ENCODE results near the gene CD46.

Gene CD46

DNA sequence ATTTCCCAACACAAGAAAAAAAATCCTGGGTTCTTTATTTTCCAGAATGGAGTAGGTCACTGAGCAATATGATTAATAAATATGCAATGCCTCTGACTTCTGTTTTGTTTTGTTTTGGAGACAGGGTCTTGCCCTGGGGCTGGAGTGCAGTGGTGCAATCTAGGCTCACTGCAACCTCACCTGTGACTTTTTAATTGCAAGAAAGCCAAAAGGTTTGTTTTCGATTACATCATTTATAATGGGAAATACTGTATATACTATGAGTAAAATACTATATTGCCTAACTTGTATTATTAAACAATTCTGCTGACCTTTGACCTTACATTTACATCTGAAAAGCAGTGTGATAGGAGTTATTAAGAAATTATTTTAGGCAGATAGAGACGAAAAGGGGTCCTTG is 11.6 kb upstream of the CD46 start:
- TF ChIP-seq, protein P1, sequence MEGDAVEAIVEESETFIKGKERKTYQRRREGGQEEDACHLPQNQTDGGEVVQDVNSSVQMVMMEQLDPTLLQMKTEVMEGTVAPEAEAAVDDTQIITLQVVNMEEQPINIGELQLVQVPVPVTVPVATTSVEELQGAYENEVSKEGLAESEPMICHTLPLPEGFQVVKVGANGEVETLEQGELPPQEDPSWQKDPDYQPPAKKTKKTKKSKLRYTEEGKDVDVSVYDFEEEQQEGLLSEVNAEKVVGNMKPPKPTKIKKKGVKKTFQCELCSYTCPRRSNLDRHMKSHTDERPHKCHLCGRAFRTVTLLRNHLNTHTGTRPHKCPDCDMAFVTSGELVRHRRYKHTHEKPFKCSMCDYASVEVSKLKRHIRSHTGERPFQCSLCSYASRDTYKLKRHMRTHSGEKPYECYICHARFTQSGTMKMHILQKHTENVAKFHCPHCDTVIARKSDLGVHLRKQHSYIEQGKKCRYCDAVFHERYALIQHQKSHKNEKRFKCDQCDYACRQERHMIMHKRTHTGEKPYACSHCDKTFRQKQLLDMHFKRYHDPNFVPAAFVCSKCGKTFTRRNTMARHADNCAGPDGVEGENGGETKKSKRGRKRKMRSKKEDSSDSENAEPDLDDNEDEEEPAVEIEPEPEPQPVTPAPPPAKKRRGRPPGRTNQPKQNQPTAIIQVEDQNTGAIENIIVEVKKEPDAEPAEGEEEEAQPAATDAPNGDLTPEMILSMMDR (IDR thresholded peaks at IDR 0.05; ENCODE audit: insufficient read depth, low read depth, low read length, missing control alignments) = no peak
- no peak for DNase-seq (ENCODE audit: low read depth)
- H3K4me3 ChIP-seq (ENCODE audit: low read depth, low read length) = no peak overlapping the region

DNA sequence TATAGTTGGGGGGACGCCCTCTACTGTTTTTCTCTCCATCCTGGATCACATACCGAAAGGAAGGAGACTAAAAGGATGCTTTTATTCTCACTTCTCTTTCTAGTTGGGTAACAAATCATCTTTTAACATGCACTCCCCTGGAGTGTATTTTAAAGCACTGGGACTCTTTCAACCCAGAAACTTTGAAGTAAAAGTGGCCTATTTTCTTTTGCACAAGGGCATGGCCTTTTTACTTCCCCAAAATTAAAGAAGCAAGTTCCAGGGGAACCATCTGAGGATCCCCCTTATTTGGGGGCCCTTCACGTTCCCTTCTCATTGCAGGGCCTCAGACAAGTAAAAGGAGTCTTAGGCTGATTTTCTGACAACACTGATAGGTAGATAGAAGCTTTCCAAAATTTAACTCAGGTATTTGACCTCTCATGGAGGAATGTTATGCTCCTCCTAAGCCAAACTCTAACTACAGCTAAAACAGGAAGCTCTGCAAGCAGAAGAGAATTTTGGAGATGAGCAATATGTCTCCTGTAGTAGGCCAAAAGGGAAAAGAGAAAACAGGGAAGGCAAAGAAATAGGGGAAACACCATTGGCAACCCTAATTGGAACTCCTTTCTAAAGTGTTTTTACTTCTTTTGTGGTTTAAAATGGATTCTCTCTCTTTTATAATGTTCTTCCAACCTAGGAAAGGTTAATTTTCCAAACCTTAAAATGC is 8.9 kb upstream of the CD46 start:
- no peak overlapping the region for H3K4me3 ChIP-seq (ENCODE audit: low read depth, low read length)
- no peak for DNase-seq (ENCODE audit: low read depth)
- TF ChIP-seq, protein P1 (IDR thresholded peaks at IDR 0.05; ENCODE audit: insufficient read depth, low read depth, low read length, missing control alignments) = no peak

DNA sequence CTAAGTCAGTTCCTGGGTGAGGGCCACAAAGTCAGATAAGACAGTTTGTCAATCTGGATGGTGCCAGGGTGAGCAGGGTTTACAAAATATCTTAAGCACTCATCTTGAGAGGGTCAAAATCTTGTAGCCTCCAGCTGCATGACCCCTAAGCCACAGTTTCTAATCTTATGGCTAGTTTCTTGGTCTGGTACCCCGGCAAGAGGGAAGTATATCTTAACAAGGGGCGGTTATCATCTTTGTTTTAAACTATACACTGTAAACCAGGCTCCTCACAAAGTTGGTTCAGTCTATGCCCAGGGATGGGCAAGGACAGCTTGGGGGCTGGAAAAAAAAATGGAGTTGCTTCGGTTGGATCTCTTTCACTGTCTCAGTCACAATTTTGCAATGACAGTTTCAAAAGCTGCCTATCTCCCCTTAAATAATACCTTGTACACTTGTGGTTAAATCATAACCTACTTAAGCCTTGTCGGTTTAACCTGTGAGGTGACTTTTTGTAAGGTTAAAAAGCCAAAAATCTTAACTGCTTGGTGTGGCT is 7.8 kb upstream of the CD46 start:
- TF ChIP-seq, protein P1 (IDR thresholded peaks at IDR 0.05; ENCODE audit: insufficient read depth, low read depth, low read length, missing control alignments) = no peak
- DNase-seq (ENCODE audit: low read depth) = no peak

DNA sequence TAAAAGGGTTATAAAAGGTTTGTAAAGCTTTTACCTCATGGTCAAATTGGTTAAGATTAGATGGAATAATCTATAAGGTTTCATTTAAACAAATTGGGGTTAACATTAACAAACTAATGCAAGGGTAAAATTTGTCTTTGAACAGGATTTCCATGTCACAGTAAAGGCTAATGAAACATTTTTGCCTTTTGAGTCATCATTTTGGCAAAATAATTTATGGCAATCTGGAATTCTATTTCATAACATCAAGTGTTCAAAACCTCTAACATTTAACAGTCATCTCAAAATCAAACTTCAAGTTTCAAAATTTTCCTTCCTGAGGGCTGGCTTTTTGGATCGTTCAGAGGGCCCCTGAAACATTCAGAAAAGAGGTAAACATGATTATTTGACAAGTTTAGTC is 6.6 kb upstream of the CD46 start:
- DNase-seq (ENCODE audit: low read depth) = no peak
- no peak overlapping the region for H3K4me3 ChIP-seq (ENCODE audit: low read depth, low read length)
- TF ChIP-seq, protein P1 (IDR thresholded peaks at IDR 0.05; ENCODE audit: insufficient read depth, low read depth, low read length, missing control alignments) = no peak

More for the DNA sequence above, 7.8 kb upstream of the CD46 start:
- no peak overlapping the region for H3K4me3 ChIP-seq (ENCODE audit: low read depth, low read length)

DNA sequence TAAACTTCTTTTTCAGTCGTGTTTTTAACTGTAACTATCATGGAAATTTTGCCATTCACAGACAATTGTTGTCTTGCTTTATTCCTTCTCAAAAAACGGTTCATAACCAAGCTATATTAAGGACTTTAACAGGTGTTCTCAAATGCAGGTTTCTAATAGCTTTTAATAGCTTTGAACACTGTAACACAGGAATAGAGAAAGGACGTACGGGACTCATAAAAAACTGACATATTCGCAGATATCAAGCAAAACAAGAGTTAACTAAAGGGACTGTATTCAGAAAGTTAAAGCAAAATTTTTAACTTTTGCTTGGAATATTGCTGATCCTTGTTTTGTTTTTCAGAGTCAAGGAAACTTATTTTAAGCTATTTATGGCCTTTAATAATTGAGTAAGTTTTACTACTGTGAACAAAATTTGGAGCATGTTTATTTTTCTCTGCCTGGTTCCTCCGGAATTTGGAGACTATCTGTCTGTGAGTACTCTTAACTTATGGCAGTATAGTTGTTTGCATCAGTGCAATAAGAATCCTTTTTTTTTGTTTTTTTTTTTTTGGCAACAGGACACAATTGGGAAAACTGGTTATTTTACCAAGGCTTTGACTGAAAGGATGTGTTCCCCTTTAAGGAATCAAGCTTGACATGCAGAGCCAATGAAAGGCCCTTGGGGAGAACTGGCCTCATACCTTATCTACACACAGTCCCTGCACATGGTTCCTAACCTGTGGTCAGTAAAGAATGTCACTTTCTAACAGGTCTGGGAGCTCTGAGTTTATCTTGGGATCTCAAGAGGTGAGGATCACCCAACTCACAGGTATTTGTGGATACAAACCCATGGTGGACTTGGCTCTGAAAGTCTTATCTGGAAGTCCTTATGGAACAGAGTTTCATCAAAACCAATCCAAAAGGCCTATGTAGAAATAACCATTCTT is 5.8 kb upstream of the CD46 start:
- TF ChIP-seq, protein P1 (IDR thresholded peaks at IDR 0.05; ENCODE audit: insufficient read depth, low read depth, low read length, missing control alignments) = no peak
- H3K4me3 ChIP-seq (ENCODE audit: low read depth, low read length) = no peak overlapping the region
- DNase-seq (ENCODE audit: low read depth) = no peak

DNA sequence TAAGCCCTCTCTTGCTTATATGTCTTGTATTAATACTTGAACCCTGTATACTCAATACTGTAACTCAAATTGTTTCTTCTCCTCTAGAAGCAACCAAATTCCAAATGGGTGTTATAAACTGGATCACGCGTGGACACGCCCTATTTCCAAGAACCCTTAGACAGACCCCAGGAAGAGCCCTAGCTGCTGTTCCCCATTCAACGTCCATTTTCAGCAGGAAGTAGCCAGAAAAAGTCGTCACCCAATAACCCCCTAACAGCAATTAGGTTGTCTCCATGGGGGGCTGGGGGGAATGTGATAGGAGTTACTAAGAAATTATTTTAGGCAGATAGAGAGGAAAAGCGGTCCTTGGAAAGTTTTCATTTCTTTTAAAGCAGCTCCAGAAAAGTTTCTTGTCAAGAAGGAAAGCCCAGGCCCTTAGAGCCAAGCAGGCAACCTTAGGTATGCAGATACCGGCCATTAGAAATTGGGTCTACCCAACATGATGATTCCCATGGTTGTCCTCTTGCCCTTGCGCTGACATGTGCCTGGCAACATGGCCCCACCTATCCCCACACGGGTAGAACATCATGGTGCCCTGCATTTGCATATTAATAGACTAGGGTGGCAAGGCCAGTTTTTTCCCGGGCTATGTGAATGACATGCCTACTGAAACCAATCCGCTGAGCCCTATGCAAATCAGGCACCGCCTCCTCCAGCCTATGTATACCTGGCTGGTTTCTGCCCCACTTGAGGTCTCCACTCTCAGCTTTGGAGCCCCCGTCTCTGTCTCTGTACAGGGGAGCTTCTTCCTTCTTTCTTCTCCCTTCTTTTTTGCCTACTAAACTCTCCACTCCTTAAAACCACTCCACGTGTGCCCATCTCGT is 4.0 kb upstream of the CD46 start:
- no peak overlapping the region for H3K4me3 ChIP-seq (ENCODE audit: low read depth, low read length)
- no peak for DNase-seq (ENCODE audit: low read depth)
- TF ChIP-seq, protein P1 (IDR thresholded peaks at IDR 0.05; ENCODE audit: insufficient read depth, low read depth, low read length, missing control alignments) = no peak
